T-helper 1 cell treated with Interleukin-12 subunit alpha and Interleukin-12 subunit beta and Interleukin-4 antibody, amounts not matched to agents 30 μg/mL and 1 μg/mL, for 36 hours (primary cell): ENCODE results near the gene PHLDA3.

Experiments used
- H3K27ac Mint-ChIP-seq: one replicate; pipeline ENCODE4 v1.8.0; 2021; ENCODE audit warnings: mild to moderate bottlenecking, mixed read lengths
- H3K27me3 Mint-ChIP-seq: one replicate; pipeline ENCODE4 v1.8.0; 2021; ENCODE audit warnings: low read depth, mixed read lengths
- H3K36me3 Mint-ChIP-seq: one replicate; pipeline ENCODE4 v1.8.0; 2021; ENCODE audit warnings: low read depth, mixed read lengths
- H3K4me1 Mint-ChIP-seq: one replicate; pipeline ENCODE4 v1.8.0; 2021; ENCODE audit warnings: low read depth, mixed read lengths
- H3K4me3 Mint-ChIP-seq: one replicate; pipeline ENCODE4 v1.8.0; 2021; ENCODE audit warnings: mild to moderate bottlenecking, moderate library complexity, mixed read lengths
- H3K9me3 Mint-ChIP-seq: one replicate; pipeline ENCODE4 v1.8.0; 2021; ENCODE audit warnings: mixed read lengths

The PHLDA3 gene

GRCh38 chr1:201469645-201470074 is 672 bp upstream of the PHLDA3 start:
- Mint-ChIP-seq H3K4me3 (peak overlapping the region; percentile 72), H3K9me3 (no peaks in the 10 kb centered on the region), H3K4me1 (peaks cover 19% of the 10 kb centered on the region), H3K27ac (peak overlapping the region; percentile 34), H3K36me3 (peaks cover 14% of the 10 kb centered on the region), H3K27me3 (peaks cover 37% of the 10 kb centered on the region)

- Mint-ChIP-seq H3K4me3 (peak overlapping the region; percentile 90), H3K9me3 (no peaks in the 10 kb centered on the region), H3K27me3 (peaks cover 28% of the 10 kb centered on the region), H3K36me3 (peaks cover 18% of the 10 kb centered on the region), H3K4me1 (peaks cover 19% of the 10 kb centered on the region), H3K27ac (peak overlapping the region; percentile 67)
Measured at GRCh38 chr1:201468501-201468843, 516 bp downstream of the PHLDA3 start.

DNA sequence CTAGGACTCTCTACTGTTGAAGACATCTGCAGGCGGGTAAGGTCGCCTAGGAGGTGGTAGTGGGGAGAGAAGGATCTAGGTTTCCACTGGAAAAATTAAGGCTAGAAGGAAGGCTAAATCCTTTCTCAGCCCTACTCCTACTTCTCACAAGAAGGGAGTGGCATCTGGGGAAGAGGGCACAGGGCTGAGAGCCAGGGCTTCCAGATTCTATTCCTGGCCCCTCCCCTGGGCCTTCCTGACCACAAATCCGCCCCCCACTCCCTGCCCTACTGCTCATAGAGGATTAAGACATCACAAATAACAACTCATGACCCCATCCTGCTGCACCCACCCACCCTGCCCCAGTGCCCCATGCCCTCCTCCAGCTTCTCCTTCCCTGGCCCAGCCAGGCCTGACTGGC is 2.5 kb downstream of the PHLDA3 start:
- H3K36me3 Mint-ChIP-seq, result peaks cover 18% of the 10 kb centered on the region
- peaks cover 19% of the 10 kb centered on the region for H3K4me1 Mint-ChIP-seq
- no peaks in the 10 kb centered on the region for H3K9me3 Mint-ChIP-seq
- H3K27ac Mint-ChIP-seq, result no peak overlapping the region
- peaks cover 16% of the 10 kb centered on the region for H3K27me3 Mint-ChIP-seq
- no peak overlapping the region for H3K4me3 Mint-ChIP-seq

GRCh38 chr1:201465698-201466290 is 3.2 kb downstream of the PHLDA3 start:
- no peak overlapping the region for H3K27ac Mint-ChIP-seq
- H3K4me3 Mint-ChIP-seq, result no peak overlapping the region
- H3K9me3 Mint-ChIP-seq, result no peaks in the 10 kb centered on the region
- peaks cover 19% of the 10 kb centered on the region for H3K4me1 Mint-ChIP-seq
- peaks cover 18% of the 10 kb centered on the region for H3K36me3 Mint-ChIP-seq
- peaks cover 10% of the 10 kb centered on the region for H3K27me3 Mint-ChIP-seq

DNA sequence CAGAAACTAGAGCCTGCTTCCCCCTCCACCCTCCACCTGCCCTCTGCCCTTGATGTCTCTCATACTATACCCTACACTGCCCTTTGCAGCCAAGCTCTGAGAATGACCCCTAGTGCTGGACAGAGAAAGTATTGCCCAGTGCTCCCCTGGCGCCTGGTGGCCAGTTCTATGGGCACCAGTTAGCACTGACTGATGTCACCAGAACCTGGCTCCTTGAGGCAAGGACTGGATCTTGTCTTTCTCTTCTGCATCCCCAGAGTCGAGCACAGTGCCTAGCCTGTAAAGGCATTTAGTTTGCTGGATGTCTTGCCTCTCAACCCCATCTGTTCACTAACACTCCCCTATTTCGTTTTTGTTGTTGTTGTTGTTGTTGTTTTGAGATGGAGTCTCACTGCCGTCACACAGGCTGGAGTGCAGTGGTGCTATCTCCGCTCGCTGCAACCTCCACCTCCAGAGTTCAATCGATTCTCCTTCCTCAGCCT is 5.9 kb downstream of the PHLDA3 start:
- H3K36me3 Mint-ChIP-seq, result peaks cover 14% of the 10 kb centered on the region
- peaks cover 10% of the 10 kb centered on the region for H3K4me1 Mint-ChIP-seq
- H3K4me3 Mint-ChIP-seq, result no peak overlapping the region
- no peak overlapping the region for H3K27ac Mint-ChIP-seq
- H3K27me3 Mint-ChIP-seq, result peaks cover 4% of the 10 kb centered on the region
- no peaks in the 10 kb centered on the region for H3K9me3 Mint-ChIP-seq

DNA sequence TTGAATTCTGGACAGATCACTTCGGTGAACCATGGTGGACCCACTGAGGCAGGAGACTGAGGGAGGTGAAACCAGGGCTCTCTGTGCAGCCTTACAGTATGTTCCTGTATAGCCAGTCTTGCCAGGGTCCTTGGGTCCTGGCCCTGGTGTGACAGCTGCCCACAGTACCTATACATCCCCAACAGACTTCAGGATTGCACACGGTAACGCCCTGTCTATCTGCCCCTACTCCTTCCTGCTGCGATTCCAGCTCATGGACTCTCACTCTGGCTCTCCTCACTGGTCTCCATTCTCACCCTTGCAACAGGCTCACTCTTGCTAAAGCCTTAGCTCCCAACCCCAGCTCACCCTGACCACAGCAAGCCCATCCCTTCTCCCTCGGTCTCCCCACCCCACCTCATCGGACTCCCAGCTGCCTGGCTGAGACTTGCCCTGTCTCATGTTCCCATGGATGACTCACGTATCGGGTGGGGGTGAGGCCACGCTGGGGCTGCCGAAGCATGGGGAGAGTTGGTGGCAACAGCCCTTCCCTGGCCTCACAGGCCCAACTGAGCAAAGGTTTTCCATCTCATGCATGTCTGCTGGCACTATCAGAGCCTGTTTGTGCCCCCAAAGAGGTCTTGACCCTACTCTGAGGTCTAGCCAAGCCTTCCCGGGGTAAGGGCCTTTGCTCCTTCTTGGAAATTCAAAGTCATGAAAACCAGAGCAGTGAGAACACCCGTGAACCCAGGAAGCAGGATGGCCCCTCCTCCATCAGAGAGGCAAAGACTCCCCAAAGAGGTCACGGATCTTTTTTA is 7.1 kb downstream of the PHLDA3 start:
- H3K4me3 Mint-ChIP-seq, result no peak overlapping the region
- peaks cover 3% of the 10 kb centered on the region for H3K4me1 Mint-ChIP-seq
- H3K27me3 Mint-ChIP-seq, result peaks cover 10% of the 10 kb centered on the region
- H3K27ac Mint-ChIP-seq, result no peak overlapping the region
- H3K36me3 Mint-ChIP-seq, result peaks cover 9% of the 10 kb centered on the region
- no peaks in the 10 kb centered on the region for H3K9me3 Mint-ChIP-seq

DNA sequence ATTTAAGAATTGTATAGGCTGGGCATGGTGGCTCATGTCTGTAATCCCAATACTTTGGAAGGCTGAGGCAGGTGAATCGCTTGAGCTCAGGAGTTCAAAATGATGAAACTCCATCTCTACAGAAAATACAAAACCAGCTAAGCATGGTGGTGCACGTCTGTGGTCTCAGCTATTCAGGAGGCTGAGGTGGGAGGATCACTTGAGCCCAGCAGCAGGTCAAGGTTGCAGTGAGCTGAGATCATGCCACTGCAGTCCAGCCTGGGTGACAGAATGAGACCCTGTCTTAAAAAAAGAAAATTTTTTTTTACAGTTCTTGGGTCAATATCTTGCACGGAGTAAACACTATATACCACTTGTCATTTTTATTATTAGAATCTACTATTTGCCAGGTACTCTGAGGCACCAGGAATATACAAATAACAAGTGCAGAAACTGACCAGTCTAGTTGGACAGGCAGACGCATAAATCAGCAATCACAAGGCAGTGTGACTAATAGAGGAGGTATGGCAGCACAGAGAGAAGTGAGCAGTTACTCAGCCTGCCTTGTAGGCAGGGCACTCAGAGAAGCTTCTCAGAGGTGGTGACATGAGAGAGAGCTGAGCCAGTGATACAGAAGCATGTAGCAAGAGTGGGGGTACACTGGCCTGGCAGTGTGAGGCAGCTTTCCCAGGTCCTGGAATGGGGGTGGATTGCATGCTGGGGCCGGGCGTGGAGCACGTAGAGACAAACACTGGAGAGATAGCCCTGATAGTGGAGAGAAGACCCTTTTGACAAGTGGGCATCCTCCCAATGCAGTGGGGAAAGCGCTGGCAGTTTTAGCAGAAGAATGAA is 8.0 kb downstream of the PHLDA3 start:
- Mint-ChIP-seq H3K4me1 (no peaks in the 10 kb centered on the region), H3K27ac (no peak overlapping the region), H3K27me3 (peaks cover 10% of the 10 kb centered on the region), H3K9me3 (no peaks in the 10 kb centered on the region), H3K4me3 (no peak overlapping the region), H3K36me3 (peaks cover 9% of the 10 kb centered on the region)

GRCh38 chr1:201459775-201460174 is 9.2 kb downstream of the PHLDA3 start:
- H3K4me1 Mint-ChIP-seq, result no peaks in the 10 kb centered on the region
- no peaks in the 10 kb centered on the region for H3K9me3 Mint-ChIP-seq
- H3K36me3 Mint-ChIP-seq, result peaks cover 4% of the 10 kb centered on the region
- no peak overlapping the region for H3K27ac Mint-ChIP-seq
- peaks cover 15% of the 10 kb centered on the region for H3K27me3 Mint-ChIP-seq
- H3K4me3 Mint-ChIP-seq, result no peak overlapping the region

DNA sequence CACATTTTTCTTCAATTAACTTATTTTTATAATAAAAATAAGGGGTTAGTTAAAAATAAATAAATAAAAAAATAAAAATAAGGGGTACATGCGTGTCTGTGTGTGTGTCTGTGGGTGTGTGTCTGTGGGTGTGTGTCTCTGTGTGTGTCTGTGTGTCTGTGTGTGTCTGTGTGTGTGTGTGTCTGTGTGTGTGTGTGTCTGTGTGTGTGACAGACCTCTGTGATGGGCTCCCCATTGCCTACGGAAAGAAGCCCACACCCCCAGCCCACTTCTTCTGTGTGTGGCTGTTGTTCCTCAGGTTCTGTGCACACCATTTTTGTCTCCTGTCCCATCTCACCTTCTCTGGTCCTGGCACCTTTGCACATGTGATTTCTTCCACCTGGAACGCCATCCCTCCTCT is 9.9 kb downstream of the PHLDA3 start:
- Mint-ChIP-seq H3K4me1 (peaks cover 7% of the 10 kb centered on the region), H3K9me3 (no peaks in the 10 kb centered on the region), H3K4me3 (no peak overlapping the region), H3K27ac (no peak overlapping the region), H3K36me3 (peaks cover 1% of the 10 kb centered on the region), H3K27me3 (peaks cover 19% of the 10 kb centered on the region)

- peaks cover 19% of the 10 kb centered on the region for H3K27me3 Mint-ChIP-seq
- H3K27ac Mint-ChIP-seq, result no peak overlapping the region
- no peaks in the 10 kb centered on the region for H3K9me3 Mint-ChIP-seq
- H3K4me3 Mint-ChIP-seq, result no peak overlapping the region
- H3K36me3 Mint-ChIP-seq, result no peaks in the 10 kb centered on the region
- peaks cover 17% of the 10 kb centered on the region for H3K4me1 Mint-ChIP-seq
Measured at GRCh38 chr1:201457508-201457960, 11.5 kb downstream of the PHLDA3 start.

- Mint-ChIP-seq H3K4me3 (no peak overlapping the region), H3K4me1 (peaks cover 20% of the 10 kb centered on the region), H3K27ac (no peak overlapping the region), H3K9me3 (no peaks in the 10 kb centered on the region), H3K36me3 (no peaks in the 10 kb centered on the region), H3K27me3 (peaks cover 22% of the 10 kb centered on the region)
Measured at GRCh38 chr1:201456499-201457309, 12.3 kb downstream of the PHLDA3 start.

GRCh38 chr1:201455098-201455497 is 13.9 kb downstream of the PHLDA3 start:
- H3K36me3 Mint-ChIP-seq, result no peaks in the 10 kb centered on the region
- peaks cover 23% of the 10 kb centered on the region for H3K27me3 Mint-ChIP-seq
- H3K9me3 Mint-ChIP-seq, result no peaks in the 10 kb centered on the region
- H3K4me3 Mint-ChIP-seq, result no peak overlapping the region
- H3K27ac Mint-ChIP-seq, result no peak overlapping the region
- H3K4me1 Mint-ChIP-seq, result peaks cover 32% of the 10 kb centered on the region

DNA sequence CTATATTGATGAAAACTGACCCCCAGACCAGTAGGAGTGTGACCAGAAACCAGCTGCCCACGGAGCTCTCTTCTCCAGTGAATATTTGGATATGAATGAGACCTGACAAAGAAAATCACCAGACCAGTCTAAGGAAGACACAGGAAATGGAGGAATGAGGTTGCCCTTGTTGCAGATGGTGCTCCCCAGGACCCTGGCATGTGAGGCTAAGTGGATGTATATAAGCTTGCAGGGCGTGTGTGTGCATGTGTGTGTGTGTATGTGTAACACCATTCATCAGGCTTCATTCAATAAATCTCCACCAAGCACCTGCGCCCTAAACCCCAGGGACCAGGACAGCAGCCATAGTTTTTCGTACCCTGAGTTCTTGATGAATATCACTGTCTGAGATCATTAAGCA is 14.4 kb downstream of the PHLDA3 start:
- Mint-ChIP-seq H3K27ac (no peak overlapping the region), H3K27me3 (peaks cover 23% of the 10 kb centered on the region), H3K4me3 (no peak overlapping the region), H3K9me3 (no peaks in the 10 kb centered on the region), H3K36me3 (no peaks in the 10 kb centered on the region), H3K4me1 (peaks cover 34% of the 10 kb centered on the region)

DNA sequence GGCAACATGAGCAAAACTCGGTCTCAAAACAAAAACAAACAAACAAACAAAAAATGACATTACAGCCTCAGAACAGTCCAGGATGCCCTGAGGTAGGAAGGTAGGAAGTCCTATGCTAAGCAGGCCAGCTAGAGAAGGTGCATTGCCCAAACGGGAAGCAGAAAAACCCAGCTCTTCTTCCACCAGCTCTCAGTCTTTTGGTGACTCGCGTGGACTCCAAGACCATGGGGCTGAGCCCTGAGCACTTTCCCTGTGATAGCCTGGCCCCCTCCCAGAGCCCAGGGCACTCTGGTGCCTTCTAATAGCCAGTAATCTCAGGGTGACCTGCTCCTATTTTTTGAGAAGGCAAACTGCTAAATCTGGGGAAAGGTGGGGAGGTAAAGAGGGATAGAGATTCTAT is 16.1 kb downstream of the PHLDA3 start:
- Mint-ChIP-seq H3K27me3 (peaks cover 20% of the 10 kb centered on the region), H3K4me3 (no peak overlapping the region), H3K27ac (no peak overlapping the region), H3K9me3 (no peaks in the 10 kb centered on the region), H3K4me1 (peaks cover 40% of the 10 kb centered on the region), H3K36me3 (no peaks in the 10 kb centered on the region)
